Vagina (tissue), 2 donors: ENCODE results near the gene PHACTR3. TPM values are rescaled to one million over a fixed set of nuclear protein-coding genes. Genes with fewer than 3 reads are reported as not detected.

Source experiments
- DNase-seq, 2 donors: peaks; one replicate each; pipeline ENCODE4 v3.0.0-alpha.2; 2017; ENCODE audit errors: extremely low spot score in 2 of 2
- H3K27ac ChIP-seq: fragments of 200-600 bp; sonication (generic); one replicate; pipeline ENCODE4 v1.5.1; 2019
- H3K27me3 ChIP-seq: fragments of 200-600 bp; sonication (generic); one replicate; pipeline ENCODE4 v1.5.1; 2019
- H3K36me3 ChIP-seq, 2 donors: fragments of 200-600 bp; sonication (generic); one replicate each; pipeline ENCODE4 v1.5.1; 2017 to 2019
- H3K4me1 ChIP-seq: fragments of 200-600 bp; sonication (generic); one replicate; pipeline ENCODE4 v1.5.1; 2019
- H3K4me3 ChIP-seq, 2 donors: fragments of 200-600 bp; sonication (generic); 1 replicate in 1 of 2; 2 replicates in 1 of 2; pipeline ENCODE4 v1.5.1; 2016 to 2019
- H3K9me3 ChIP-seq: fragments of 200-600 bp; sonication (generic); one replicate; pipeline ENCODE4 v1.5.1; 2019
- CTCF ChIP-seq, 3 experiments: fragments of 450-650 bp in 2 of 3; fragments of 200-600 bp in 1 of 3; sonication (generic) in 1 of 3; IDR thresholded peaks; one replicate each; pipeline ENCODE4 v1.5.1; 2017 to 2019; ENCODE audit warnings: antibody characterized with exemption in 3 of 3, mild to moderate bottlenecking in 2 of 3, moderate library complexity in 2 of 3
- POLR2A ChIP-seq, 2 donors: fragments of 450-650 bp; IDR thresholded peaks; one replicate each; pipeline ENCODE4 v1.6.1; 2017; ENCODE audit warnings: antibody characterized with exemption in 2 of 2, mild to moderate bottlenecking in 2 of 2, moderate library complexity in 2 of 2
- POLR2AphosphoS5 ChIP-seq, 2 donors: sonication (generic); formaldehyde crosslinking; IDR thresholded peaks; one replicate each; pipeline ENCODE4 v1.9.0; 2017; ENCODE audit warnings: antibody characterized with exemption in 2 of 2, mild to moderate bottlenecking in 2 of 2, low read depth in 1 of 2; ENCODE audit not compliant: insufficient read depth in 1 of 2
- intact Hi-C: fragments of 100-400 bp; cut with DNase I; formaldehyde crosslinking; loops from one replicate; pipeline ENCODE4 v1.15.1; 2023
- total RNA-seq: library from RNA; depleted of rRNA; stranded (reverse); fragments of >200 nt; gene quantifications from one replicate; pipeline ENCODE4 v1.2.3, GENCODE V29; 2016

PHACTR3 gene
- total RNA-seq, 1 donor from 2014 or later: 8.3 TPM

GRCh38 chr20:59724457-59725366, 120.4 kb downstream of the PHACTR3 start:
- H3K27me3 ChIP-seq: no peaks in the 10 kb centered on the region
- no peak overlapping the region for H3K4me3 ChIP-seq
- TF ChIP-seq CTCF (IDR thresholded peaks at IDR 0.05) (no peak), POLR2AphosphoS5 (IDR thresholded peaks at IDR 0.05; ENCODE audit: insufficient read depth in 1 of 2, low read depth in 1 of 2) (no peak), POLR2A (IDR thresholded peaks at IDR 0.05) (no peak)
- DNase-seq: peak in 1 of 2 donors; percentile 58
- intact Hi-C loops: no loop called here
- H3K36me3 ChIP-seq: no peaks in the 10 kb centered on the region
- H3K27ac ChIP-seq: no peak overlapping the region
- H3K9me3 ChIP-seq: no peaks in the 10 kb centered on the region
- H3K4me1 ChIP-seq: no peaks in the 10 kb centered on the region

- no peaks in the 10 kb centered on the region for H3K27me3 ChIP-seq
- intact Hi-C loops: no loop called here
- no peaks in the 10 kb centered on the region for H3K36me3 ChIP-seq
- TF ChIP-seq POLR2AphosphoS5 (IDR thresholded peaks at IDR 0.05; ENCODE audit: insufficient read depth in 1 of 2, low read depth in 1 of 2) (no peak), POLR2A (IDR thresholded peaks at IDR 0.05) (no peak), CTCF (IDR thresholded peaks at IDR 0.05) (no peak)
- DNase-seq: peak in 1 of 2 donors; percentile 58
- no peaks in the 10 kb centered on the region for H3K4me1 ChIP-seq
- no peaks in the 10 kb centered on the region for H3K9me3 ChIP-seq
- no peak overlapping the region for H3K27ac ChIP-seq
- no peak overlapping the region for H3K4me3 ChIP-seq
These were observed 121.3 kb downstream of the PHACTR3 start for GRCh38 chr20:59725476-59726280.

- intact Hi-C loops: no loop called here
These were observed 121.9 kb downstream of the PHACTR3 start for GRCh38 chr20:59726281-59726595.

GRCh38 chr20:59728722-59729430, 124.5 kb downstream of the PHACTR3 start:
- no peaks in the 10 kb centered on the region for H3K27me3 ChIP-seq
- H3K4me3 ChIP-seq: no peak overlapping the region
- no peaks in the 10 kb centered on the region for H3K36me3 ChIP-seq
- TF ChIP-seq POLR2AphosphoS5 (IDR thresholded peaks at IDR 0.05; ENCODE audit: insufficient read depth in 1 of 2, low read depth in 1 of 2) (no peak), POLR2A (IDR thresholded peaks at IDR 0.05) (no peak), CTCF (IDR thresholded peaks at IDR 0.05) (no peak)
- DNase-seq: peak; percentile 56 to 58
- intact Hi-C loops: no loop called here
- H3K9me3 ChIP-seq: no peaks in the 10 kb centered on the region
- no peaks in the 10 kb centered on the region for H3K4me1 ChIP-seq
- no peak overlapping the region for H3K27ac ChIP-seq

More at GRCh38 chr20:59726281-59726595, 121.9 kb downstream of the PHACTR3 start:
- Histone ChIP-seq H3K27ac (no peak overlapping the region), H3K27me3 (no peaks in the 10 kb centered on the region), H3K9me3 (no peaks in the 10 kb centered on the region), H3K4me3 (no peak overlapping the region), H3K36me3 (no peaks in the 10 kb centered on the region), H3K4me1 (no peaks in the 10 kb centered on the region)
- DNase-seq: peak in 1 of 2 donors; percentile 60
- TF ChIP-seq POLR2AphosphoS5 (IDR thresholded peaks at IDR 0.05; ENCODE audit: insufficient read depth in 1 of 2, low read depth in 1 of 2): no peak
- no peak for TF ChIP-seq POLR2A (IDR thresholded peaks at IDR 0.05)
- no peak for TF ChIP-seq CTCF (IDR thresholded peaks at IDR 0.05)
